RKO (cell line): ENCODE data around the gene MAPK8IP1.
A peak's percentile ranks its signal among the peaks of the same experiment; 100 is the strongest.
"Not testable (repeated sequence)": the region's sequence is repeated elsewhere in the genome, so short reads cannot be mapped to it uniquely, and the experiment has no call there.

Experiments
- DNase-seq: peaks from one replicate; pipeline ENCODE4 v3.0.0-alpha.2; 2016; ENCODE audit warnings: low spot score

Gene MAPK8IP1

GRCh38 chr11:45890886-45891550, 5.6 kb downstream of the MAPK8IP1 start:
- peak; percentile 23 for DNase-seq

GRCh38 chr11:45892856-45893255, 7.4 kb downstream of the MAPK8IP1 start:
- no peak for DNase-seq

GRCh38 chr11:45894555-45895247, 9.2 kb downstream of the MAPK8IP1 start:
- DNase-seq, result no peak

- no peak for DNase-seq
Observed at GRCh38 chr11:45895553-45896259, 10.3 kb downstream of the MAPK8IP1 start.

- DNase-seq, result no peak
Observed at GRCh38 chr11:45896422-45896984, 11.1 kb downstream of the MAPK8IP1 start.

GRCh38 chr11:45897556-45897955, 12.1 kb downstream of the MAPK8IP1 start:
- DNase-seq, result no peak

GRCh38 chr11:45899086-45899447, 13.6 kb downstream of the MAPK8IP1 start:
- no peak for DNase-seq

GRCh38 chr11:45899448-45900174, 14.2 kb downstream of the MAPK8IP1 start:
- DNase-seq, result peak; percentile 7

- not testable (repeated sequence) for DNase-seq
Observed at GRCh38 chr11:45900175-45900800, 14.8 kb downstream of the MAPK8IP1 start.

GRCh38 chr11:45900916-45901617, 15.6 kb downstream of the MAPK8IP1 start:
- DNase-seq, result no peak

GRCh38 chr11:45901626-45902025, 16.2 kb downstream of the MAPK8IP1 start:
- no peak for DNase-seq

- DNase-seq, result no peak
Observed at GRCh38 chr11:45902452-45903380, 17.3 kb downstream of the MAPK8IP1 start.

GRCh38 chr11:45904309-45904915, 19.0 kb downstream of the MAPK8IP1 start:
- no peak for DNase-seq

- no peak for DNase-seq
Observed at GRCh38 chr11:45905095-45905494, 19.6 kb downstream of the MAPK8IP1 start.

GRCh38 chr11:45905576-45905975, 20.1 kb downstream of the MAPK8IP1 start:
- DNase-seq, result not testable (repeated sequence)

- no peak for DNase-seq
Observed at GRCh38 chr11:45906096-45906682, 20.7 kb downstream of the MAPK8IP1 start.

- no peak for DNase-seq
Observed at GRCh38 chr11:45906965-45907611, 21.6 kb downstream of the MAPK8IP1 start, which contains the start of gene FREY1. Gene FREY1, minus strand, starts transcription at chr11:45907271. Its CDS starts 26 bp downstream, at chr11:45907245.

- DNase-seq, result no peak
Observed at GRCh38 chr11:45907911-45908370, 22.5 kb downstream of the MAPK8IP1 start.
